Measurements from ENCODE around the gene EYA3. TPM values are rescaled to one million over a fixed set of nuclear protein-coding genes. Genes with fewer than 3 reads are reported as not detected.

Gene EYA3
- total RNA-seq, 4 donors from 2014 or later: 8.4 to 14.5 (median 9.6) TPM

- peaks cover 0 to 57% of the 10 kb centered on the region in 2 donors for H3K36me3 ChIP-seq
- H3K27ac ChIP-seq: no peak overlapping the region
- no peak for ATAC-seq
- 62 to 86% methylated on average over 1 of the region's 1 CpG for WGBS, 2 donors (ENCODE audit: low coverage in 1 of 2)
- TF ChIP-seq POLR2AphosphoS5 (IDR thresholded peaks at IDR 0.05) (no peak), POLR2A (IDR thresholded peaks at IDR 0.05) (no peak), CTCF (IDR thresholded peaks at IDR 0.05) (no peak), EP300 (IDR thresholded peaks at IDR 0.05) (no peak)
- no peaks in the 10 kb centered on the region for H3K9me3 ChIP-seq
- H3K27me3 ChIP-seq: no peaks in the 10 kb centered on the region
- H3K4me3 ChIP-seq: no peak overlapping the region
- H3K4me1 ChIP-seq: no peaks in the 10 kb centered on the region
Measured at GRCh38 chr1:28050776-28051175, 37.6 kb downstream of the EYA3 start.

- H3K9me3 ChIP-seq: no peaks in the 10 kb centered on the region
- 88% methylated on average over 2 of the region's 4 CpGs; no CpG with 5 or more reads in 1 of the 2 donors for WGBS, 2 donors (ENCODE audit: low coverage in 1 of 2)
- ATAC-seq: no peak
- H3K4me3 ChIP-seq: no peak overlapping the region
- no peaks in the 10 kb centered on the region for H3K4me1 ChIP-seq
- TF ChIP-seq POLR2A (IDR thresholded peaks at IDR 0.05) (no peak), POLR2AphosphoS5 (IDR thresholded peaks at IDR 0.05) (no peak), EP300 (IDR thresholded peaks at IDR 0.05) (no peak), CTCF (IDR thresholded peaks at IDR 0.05) (no peak)
- peaks cover 0 to 60% of the 10 kb centered on the region in 2 donors for H3K36me3 ChIP-seq
- H3K27me3 ChIP-seq: no peaks in the 10 kb centered on the region
- no peak overlapping the region for H3K27ac ChIP-seq
Measured at GRCh38 chr1:28046716-28047115, 41.7 kb downstream of the EYA3 start.

- 56 to 57% methylated on average over 1 of the region's 1 CpG for WGBS, 2 donors (ENCODE audit: low coverage in 1 of 2)
- H3K27ac ChIP-seq: no peak overlapping the region
- no peak for TF ChIP-seq POLR2AphosphoS5 (IDR thresholded peaks at IDR 0.05)
- TF ChIP-seq POLR2A (IDR thresholded peaks at IDR 0.05): no peak
- TF ChIP-seq CTCF (IDR thresholded peaks at IDR 0.05): no peak
- no peak for TF ChIP-seq EP300 (IDR thresholded peaks at IDR 0.05)
- no peak overlapping the region for H3K4me3 ChIP-seq
- no peaks in the 10 kb centered on the region for H3K9me3 ChIP-seq
- H3K36me3 ChIP-seq: peaks cover 0 to 58% of the 10 kb centered on the region in 2 donors
- H3K27me3 ChIP-seq: no peaks in the 10 kb centered on the region
- no peaks in the 10 kb centered on the region for H3K4me1 ChIP-seq
- no peak for ATAC-seq
Measured at GRCh38 chr1:28045777-28046176, 42.6 kb downstream of the EYA3 start.

GRCh38 chr1:28044399-28044798 is 44.0 kb downstream of the EYA3 start:
- Histone ChIP-seq H3K9me3 (no peaks in the 10 kb centered on the region), H3K36me3 (peaks cover 0 to 71% of the 10 kb centered on the region in 2 donors), H3K27me3 (no peaks in the 10 kb centered on the region), H3K4me1 (no peaks in the 10 kb centered on the region), H3K4me3 (no peak overlapping the region), H3K27ac (no peak overlapping the region)
- WGBS, 2 donors (ENCODE audit: low coverage in 1 of 2): 96 to 100% methylated on average over 1 of the region's 1 CpG
- ATAC-seq: no peak
- TF ChIP-seq POLR2AphosphoS5 (IDR thresholded peaks at IDR 0.05) (no peak), CTCF (IDR thresholded peaks at IDR 0.05) (no peak)

GRCh38 chr1:28039341-28039740 is 49.1 kb downstream of the EYA3 start:
- no peaks in the 10 kb centered on the region for H3K27me3 ChIP-seq
- no peak overlapping the region for H3K27ac ChIP-seq
- ATAC-seq: no peak
- no peaks in the 10 kb centered on the region for H3K9me3 ChIP-seq
- H3K36me3 ChIP-seq: peaks cover 0 to 86% of the 10 kb centered on the region in 2 donors
- no peak overlapping the region for H3K4me3 ChIP-seq
- 77 to 82% methylated on average over 2 of the region's 2 CpGs for WGBS, 2 donors (ENCODE audit: low coverage in 1 of 2)
- H3K4me1 ChIP-seq: no peaks in the 10 kb centered on the region
- no peak for TF ChIP-seq CTCF (IDR thresholded peaks at IDR 0.05)
- no peak for TF ChIP-seq POLR2A (IDR thresholded peaks at IDR 0.05)
- no peak for TF ChIP-seq EP300 (IDR thresholded peaks at IDR 0.05)
- no peak for TF ChIP-seq POLR2AphosphoS5 (IDR thresholded peaks at IDR 0.05)

Data from gastroesophageal sphincter (tissue), 4 donors.